ENCODE measurements around the gene PHLPP1. TPM values are rescaled to one million over a fixed set of nuclear protein-coding genes. Genes with fewer than 3 reads are reported as not detected.

PHLPP1 gene
- total RNA-seq, 1 donor from 2014 or later, result 47.3 TPM

DNA sequence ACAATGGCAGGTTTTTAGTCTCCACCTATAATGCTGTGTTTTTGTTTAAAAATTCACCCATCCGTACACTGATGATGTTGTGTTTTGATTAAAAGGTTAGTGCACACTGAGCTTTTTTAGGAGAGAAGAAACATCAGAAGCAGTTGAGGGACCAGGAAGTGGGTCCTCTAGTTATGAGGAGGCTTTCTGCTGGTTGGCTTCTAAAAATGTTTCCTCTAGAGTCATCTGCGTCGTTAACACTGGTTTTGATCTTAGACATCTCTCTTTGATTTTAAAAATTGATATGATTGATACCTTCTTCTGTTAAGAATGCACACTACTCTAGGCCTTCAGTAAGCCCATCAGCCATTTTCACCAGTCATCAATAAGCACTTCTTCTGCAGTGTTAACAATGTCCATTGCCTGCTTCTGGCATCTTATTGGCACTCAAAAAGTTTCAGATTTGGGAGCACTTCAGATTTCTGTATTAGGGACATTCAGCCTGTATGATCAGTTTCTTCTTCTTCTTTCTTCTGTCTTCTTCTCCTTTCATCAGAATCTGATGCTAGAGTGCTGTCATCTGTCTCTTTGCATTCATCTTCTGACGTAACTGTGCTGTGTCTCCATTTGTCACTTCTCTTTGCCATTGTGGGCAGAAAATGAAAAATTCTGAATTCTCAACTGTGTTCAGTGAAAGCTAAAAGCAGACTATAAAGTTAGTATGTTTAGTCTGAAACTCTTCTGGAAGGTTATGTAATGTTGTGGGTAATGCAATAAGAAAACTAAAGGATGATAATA lies 56.3 kb downstream of the PHLPP1 start:
- peaks cover 15% of the 10 kb centered on the region for H3K4me1 Mint-ChIP-seq (ENCODE audit: unreplicated experiment)
- no peaks in the 10 kb centered on the region for H3K27me3 Mint-ChIP-seq (ENCODE audit: unreplicated experiment)
- no peak for DNase-seq (ENCODE audit: low spot score)
- no peak overlapping the region for H3K27ac Mint-ChIP-seq (ENCODE audit: unreplicated experiment)
- peaks cover 5% of the 10 kb centered on the region for H3K36me3 Mint-ChIP-seq (ENCODE audit: low read depth, unreplicated experiment)
- no peaks in the 10 kb centered on the region for H3K9me3 Mint-ChIP-seq (ENCODE audit: unreplicated experiment)
- TF ChIP-seq, protein P1, sequence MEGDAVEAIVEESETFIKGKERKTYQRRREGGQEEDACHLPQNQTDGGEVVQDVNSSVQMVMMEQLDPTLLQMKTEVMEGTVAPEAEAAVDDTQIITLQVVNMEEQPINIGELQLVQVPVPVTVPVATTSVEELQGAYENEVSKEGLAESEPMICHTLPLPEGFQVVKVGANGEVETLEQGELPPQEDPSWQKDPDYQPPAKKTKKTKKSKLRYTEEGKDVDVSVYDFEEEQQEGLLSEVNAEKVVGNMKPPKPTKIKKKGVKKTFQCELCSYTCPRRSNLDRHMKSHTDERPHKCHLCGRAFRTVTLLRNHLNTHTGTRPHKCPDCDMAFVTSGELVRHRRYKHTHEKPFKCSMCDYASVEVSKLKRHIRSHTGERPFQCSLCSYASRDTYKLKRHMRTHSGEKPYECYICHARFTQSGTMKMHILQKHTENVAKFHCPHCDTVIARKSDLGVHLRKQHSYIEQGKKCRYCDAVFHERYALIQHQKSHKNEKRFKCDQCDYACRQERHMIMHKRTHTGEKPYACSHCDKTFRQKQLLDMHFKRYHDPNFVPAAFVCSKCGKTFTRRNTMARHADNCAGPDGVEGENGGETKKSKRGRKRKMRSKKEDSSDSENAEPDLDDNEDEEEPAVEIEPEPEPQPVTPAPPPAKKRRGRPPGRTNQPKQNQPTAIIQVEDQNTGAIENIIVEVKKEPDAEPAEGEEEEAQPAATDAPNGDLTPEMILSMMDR (IDR thresholded peaks at IDR 0.05; ENCODE audit: unreplicated experiment), result no peak
- H3K4me3 Mint-ChIP-seq (ENCODE audit: unreplicated experiment), result no peak overlapping the region

- TF ChIP-seq, protein P1 (IDR thresholded peaks at IDR 0.05; ENCODE audit: unreplicated experiment), result no peak
- no peak for DNase-seq (ENCODE audit: low spot score)
- Mint-ChIP-seq H3K27me3 (ENCODE audit: unreplicated experiment) (no peaks in the 10 kb centered on the region), H3K27ac (ENCODE audit: unreplicated experiment) (no peak overlapping the region), H3K9me3 (ENCODE audit: unreplicated experiment) (no peaks in the 10 kb centered on the region), H3K36me3 (ENCODE audit: low read depth, unreplicated experiment) (peaks cover 5% of the 10 kb centered on the region), H3K4me1 (ENCODE audit: unreplicated experiment) (peaks cover 12% of the 10 kb centered on the region), H3K4me3 (ENCODE audit: unreplicated experiment) (no peak overlapping the region)
These were observed 57.7 kb downstream of the PHLPP1 start for GRCh38 chr18:62772860-62773584.

GRCh38 chr18:62773691-62774090 lies 58.4 kb downstream of the PHLPP1 start:
- peaks cover 10% of the 10 kb centered on the region for H3K4me1 Mint-ChIP-seq (ENCODE audit: unreplicated experiment)
- no peak for DNase-seq (ENCODE audit: low spot score)
- H3K27ac Mint-ChIP-seq (ENCODE audit: unreplicated experiment), result peak overlapping the region; percentile 64
- H3K27me3 Mint-ChIP-seq (ENCODE audit: unreplicated experiment), result no peaks in the 10 kb centered on the region
- no peaks in the 10 kb centered on the region for H3K9me3 Mint-ChIP-seq (ENCODE audit: unreplicated experiment)
- no peak overlapping the region for H3K4me3 Mint-ChIP-seq (ENCODE audit: unreplicated experiment)
- TF ChIP-seq, protein P1 (IDR thresholded peaks at IDR 0.05; ENCODE audit: unreplicated experiment), result no peak
- peaks cover 5% of the 10 kb centered on the region for H3K36me3 Mint-ChIP-seq (ENCODE audit: low read depth, unreplicated experiment)

GRCh38 chr18:62776024-62776570 lies 60.8 kb downstream of the PHLPP1 start:
- H3K9me3 Mint-ChIP-seq (ENCODE audit: unreplicated experiment), result no peaks in the 10 kb centered on the region
- no peaks in the 10 kb centered on the region for H3K27me3 Mint-ChIP-seq (ENCODE audit: unreplicated experiment)
- H3K4me1 Mint-ChIP-seq (ENCODE audit: unreplicated experiment), result peaks cover 27% of the 10 kb centered on the region
- no peak overlapping the region for H3K4me3 Mint-ChIP-seq (ENCODE audit: unreplicated experiment)
- H3K27ac Mint-ChIP-seq (ENCODE audit: unreplicated experiment), result no peak overlapping the region
- DNase-seq (ENCODE audit: low spot score), result no peak
- H3K36me3 Mint-ChIP-seq (ENCODE audit: low read depth, unreplicated experiment), result peaks cover 5% of the 10 kb centered on the region
- TF ChIP-seq, protein P1 (IDR thresholded peaks at IDR 0.05; ENCODE audit: unreplicated experiment), result no peak

Measured in endothelial cell (in vitro differentiated cells).